ENCODE data around the gene TSPAN9. TPM values are rescaled to one million over a fixed set of nuclear protein-coding genes. Genes with fewer than 3 reads are reported as not detected.

Gene TSPAN9
- total and polyA plus RNA-seq, 2 experiments from 2014 or later, result 6.0 to 31.5 TPM

DNA sequence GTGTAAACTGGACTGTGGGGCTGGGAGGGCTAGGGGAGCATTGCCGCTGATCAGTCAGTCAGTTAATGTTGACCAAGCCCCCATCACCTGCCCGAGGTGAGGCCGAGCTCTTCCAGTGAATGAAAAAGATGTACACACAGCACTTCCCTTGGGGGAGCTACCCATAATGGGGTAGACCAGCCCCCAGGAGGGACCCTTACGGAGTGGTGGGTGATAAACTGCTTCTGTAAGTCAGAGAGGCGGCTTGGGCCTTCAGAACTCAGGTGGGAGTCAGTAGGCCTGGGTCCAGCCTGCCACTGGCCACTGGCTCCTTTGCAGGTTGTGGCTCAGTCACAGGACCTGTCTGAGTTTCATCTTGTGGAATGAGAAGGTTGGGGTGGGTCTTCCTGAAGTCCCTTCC lies 43.5 kb downstream of the TSPAN9 start:
- H3K27me3 Mint-ChIP-seq (ENCODE audit: insufficient read depth, low read depth, poor library complexity), result peaks cover 11% of the 10 kb centered on the region
- no peaks in the 10 kb centered on the region for H3K27me3 ChIP-seq (ENCODE audit: insufficient read depth)
- no peak overlapping the region for H3K4me3 ChIP-seq
- no peak overlapping the region for H3K4me3 Mint-ChIP-seq
- H3K4me1 Mint-ChIP-seq, result peaks cover 20% of the 10 kb centered on the region
- ATAC-seq, result no peak
- H3K27ac Mint-ChIP-seq, result no peak overlapping the region
- no peaks in the 10 kb centered on the region for H3K36me3 Mint-ChIP-seq (ENCODE audit: low read depth)
- H3K79me2 ChIP-seq (replicated peaks; ENCODE audit: insufficient read depth), result no peaks in the 10 kb centered on the region
- H3K36me3 ChIP-seq (ENCODE audit: insufficient read depth), result no peaks in the 10 kb centered on the region
- no peaks in the 10 kb centered on the region for H3K4me1 ChIP-seq (ENCODE audit: insufficient read depth)
- H3K9me2 ChIP-seq (ENCODE audit: insufficient read depth), result no peaks in the 10 kb centered on the region
- TF ChIP-seq ZNF331 (CRISPR knock-in tag; IDR thresholded peaks at IDR 0.05; ENCODE audit: low read depth), result no peak
- TF ChIP-seq, protein P1, sequence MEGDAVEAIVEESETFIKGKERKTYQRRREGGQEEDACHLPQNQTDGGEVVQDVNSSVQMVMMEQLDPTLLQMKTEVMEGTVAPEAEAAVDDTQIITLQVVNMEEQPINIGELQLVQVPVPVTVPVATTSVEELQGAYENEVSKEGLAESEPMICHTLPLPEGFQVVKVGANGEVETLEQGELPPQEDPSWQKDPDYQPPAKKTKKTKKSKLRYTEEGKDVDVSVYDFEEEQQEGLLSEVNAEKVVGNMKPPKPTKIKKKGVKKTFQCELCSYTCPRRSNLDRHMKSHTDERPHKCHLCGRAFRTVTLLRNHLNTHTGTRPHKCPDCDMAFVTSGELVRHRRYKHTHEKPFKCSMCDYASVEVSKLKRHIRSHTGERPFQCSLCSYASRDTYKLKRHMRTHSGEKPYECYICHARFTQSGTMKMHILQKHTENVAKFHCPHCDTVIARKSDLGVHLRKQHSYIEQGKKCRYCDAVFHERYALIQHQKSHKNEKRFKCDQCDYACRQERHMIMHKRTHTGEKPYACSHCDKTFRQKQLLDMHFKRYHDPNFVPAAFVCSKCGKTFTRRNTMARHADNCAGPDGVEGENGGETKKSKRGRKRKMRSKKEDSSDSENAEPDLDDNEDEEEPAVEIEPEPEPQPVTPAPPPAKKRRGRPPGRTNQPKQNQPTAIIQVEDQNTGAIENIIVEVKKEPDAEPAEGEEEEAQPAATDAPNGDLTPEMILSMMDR (conservative IDR thresholded peaks at IDR 0.05; ENCODE audit: low read depth in 2 of 2), result no peak
- TF ChIP-seq, protein P2, sequence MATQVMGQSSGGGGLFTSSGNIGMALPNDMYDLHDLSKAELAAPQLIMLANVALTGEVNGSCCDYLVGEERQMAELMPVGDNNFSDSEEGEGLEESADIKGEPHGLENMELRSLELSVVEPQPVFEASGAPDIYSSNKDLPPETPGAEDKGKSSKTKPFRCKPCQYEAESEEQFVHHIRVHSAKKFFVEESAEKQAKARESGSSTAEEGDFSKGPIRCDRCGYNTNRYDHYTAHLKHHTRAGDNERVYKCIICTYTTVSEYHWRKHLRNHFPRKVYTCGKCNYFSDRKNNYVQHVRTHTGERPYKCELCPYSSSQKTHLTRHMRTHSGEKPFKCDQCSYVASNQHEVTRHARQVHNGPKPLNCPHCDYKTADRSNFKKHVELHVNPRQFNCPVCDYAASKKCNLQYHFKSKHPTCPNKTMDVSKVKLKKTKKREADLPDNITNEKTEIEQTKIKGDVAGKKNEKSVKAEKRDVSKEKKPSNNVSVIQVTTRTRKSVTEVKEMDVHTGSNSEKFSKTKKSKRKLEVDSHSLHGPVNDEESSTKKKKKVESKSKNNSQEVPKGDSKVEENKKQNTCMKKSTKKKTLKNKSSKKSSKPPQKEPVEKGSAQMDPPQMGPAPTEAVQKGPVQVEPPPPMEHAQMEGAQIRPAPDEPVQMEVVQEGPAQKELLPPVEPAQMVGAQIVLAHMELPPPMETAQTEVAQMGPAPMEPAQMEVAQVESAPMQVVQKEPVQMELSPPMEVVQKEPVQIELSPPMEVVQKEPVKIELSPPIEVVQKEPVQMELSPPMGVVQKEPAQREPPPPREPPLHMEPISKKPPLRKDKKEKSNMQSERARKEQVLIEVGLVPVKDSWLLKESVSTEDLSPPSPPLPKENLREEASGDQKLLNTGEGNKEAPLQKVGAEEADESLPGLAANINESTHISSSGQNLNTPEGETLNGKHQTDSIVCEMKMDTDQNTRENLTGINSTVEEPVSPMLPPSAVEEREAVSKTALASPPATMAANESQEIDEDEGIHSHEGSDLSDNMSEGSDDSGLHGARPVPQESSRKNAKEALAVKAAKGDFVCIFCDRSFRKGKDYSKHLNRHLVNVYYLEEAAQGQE (IDR thresholded peaks at IDR 0.05; ENCODE audit: unreplicated experiment), result no peak
- TF ChIP-seq NANOG (IDR thresholded peaks at IDR 0.05; ENCODE audit: borderline replicate concordance), result no peak
- TF ChIP-seq JUNB (IDR thresholded peaks at IDR 0.05; ENCODE audit: unreplicated experiment), result no peak
- TF ChIP-seq POLR2AphosphoS5 (IDR thresholded peaks at IDR 0.05; ENCODE audit: low read depth), result no peak
- no peak for TF ChIP-seq CREB1 (CRISPR knock-in tag; IDR thresholded peaks at IDR 0.05; ENCODE audit: low read depth)
- TF ChIP-seq ZNF114 (CRISPR knock-in tag; IDR thresholded peaks at IDR 0.05), result no peak
- TF ChIP-seq EZH2phosphoT487 (IDR thresholded peaks at IDR 0.05; ENCODE audit: unreplicated experiment), result no peak
- TF ChIP-seq, protein P3, sequence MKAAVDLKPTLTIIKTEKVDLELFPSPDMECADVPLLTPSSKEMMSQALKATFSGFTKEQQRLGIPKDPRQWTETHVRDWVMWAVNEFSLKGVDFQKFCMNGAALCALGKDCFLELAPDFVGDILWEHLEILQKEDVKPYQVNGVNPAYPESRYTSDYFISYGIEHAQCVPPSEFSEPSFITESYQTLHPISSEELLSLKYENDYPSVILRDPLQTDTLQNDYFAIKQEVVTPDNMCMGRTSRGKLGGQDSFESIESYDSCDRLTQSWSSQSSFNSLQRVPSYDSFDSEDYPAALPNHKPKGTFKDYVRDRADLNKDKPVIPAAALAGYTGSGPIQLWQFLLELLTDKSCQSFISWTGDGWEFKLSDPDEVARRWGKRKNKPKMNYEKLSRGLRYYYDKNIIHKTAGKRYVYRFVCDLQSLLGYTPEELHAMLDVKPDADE (IDR thresholded peaks at IDR 0.05), result no peak
- TF ChIP-seq, protein P4, sequence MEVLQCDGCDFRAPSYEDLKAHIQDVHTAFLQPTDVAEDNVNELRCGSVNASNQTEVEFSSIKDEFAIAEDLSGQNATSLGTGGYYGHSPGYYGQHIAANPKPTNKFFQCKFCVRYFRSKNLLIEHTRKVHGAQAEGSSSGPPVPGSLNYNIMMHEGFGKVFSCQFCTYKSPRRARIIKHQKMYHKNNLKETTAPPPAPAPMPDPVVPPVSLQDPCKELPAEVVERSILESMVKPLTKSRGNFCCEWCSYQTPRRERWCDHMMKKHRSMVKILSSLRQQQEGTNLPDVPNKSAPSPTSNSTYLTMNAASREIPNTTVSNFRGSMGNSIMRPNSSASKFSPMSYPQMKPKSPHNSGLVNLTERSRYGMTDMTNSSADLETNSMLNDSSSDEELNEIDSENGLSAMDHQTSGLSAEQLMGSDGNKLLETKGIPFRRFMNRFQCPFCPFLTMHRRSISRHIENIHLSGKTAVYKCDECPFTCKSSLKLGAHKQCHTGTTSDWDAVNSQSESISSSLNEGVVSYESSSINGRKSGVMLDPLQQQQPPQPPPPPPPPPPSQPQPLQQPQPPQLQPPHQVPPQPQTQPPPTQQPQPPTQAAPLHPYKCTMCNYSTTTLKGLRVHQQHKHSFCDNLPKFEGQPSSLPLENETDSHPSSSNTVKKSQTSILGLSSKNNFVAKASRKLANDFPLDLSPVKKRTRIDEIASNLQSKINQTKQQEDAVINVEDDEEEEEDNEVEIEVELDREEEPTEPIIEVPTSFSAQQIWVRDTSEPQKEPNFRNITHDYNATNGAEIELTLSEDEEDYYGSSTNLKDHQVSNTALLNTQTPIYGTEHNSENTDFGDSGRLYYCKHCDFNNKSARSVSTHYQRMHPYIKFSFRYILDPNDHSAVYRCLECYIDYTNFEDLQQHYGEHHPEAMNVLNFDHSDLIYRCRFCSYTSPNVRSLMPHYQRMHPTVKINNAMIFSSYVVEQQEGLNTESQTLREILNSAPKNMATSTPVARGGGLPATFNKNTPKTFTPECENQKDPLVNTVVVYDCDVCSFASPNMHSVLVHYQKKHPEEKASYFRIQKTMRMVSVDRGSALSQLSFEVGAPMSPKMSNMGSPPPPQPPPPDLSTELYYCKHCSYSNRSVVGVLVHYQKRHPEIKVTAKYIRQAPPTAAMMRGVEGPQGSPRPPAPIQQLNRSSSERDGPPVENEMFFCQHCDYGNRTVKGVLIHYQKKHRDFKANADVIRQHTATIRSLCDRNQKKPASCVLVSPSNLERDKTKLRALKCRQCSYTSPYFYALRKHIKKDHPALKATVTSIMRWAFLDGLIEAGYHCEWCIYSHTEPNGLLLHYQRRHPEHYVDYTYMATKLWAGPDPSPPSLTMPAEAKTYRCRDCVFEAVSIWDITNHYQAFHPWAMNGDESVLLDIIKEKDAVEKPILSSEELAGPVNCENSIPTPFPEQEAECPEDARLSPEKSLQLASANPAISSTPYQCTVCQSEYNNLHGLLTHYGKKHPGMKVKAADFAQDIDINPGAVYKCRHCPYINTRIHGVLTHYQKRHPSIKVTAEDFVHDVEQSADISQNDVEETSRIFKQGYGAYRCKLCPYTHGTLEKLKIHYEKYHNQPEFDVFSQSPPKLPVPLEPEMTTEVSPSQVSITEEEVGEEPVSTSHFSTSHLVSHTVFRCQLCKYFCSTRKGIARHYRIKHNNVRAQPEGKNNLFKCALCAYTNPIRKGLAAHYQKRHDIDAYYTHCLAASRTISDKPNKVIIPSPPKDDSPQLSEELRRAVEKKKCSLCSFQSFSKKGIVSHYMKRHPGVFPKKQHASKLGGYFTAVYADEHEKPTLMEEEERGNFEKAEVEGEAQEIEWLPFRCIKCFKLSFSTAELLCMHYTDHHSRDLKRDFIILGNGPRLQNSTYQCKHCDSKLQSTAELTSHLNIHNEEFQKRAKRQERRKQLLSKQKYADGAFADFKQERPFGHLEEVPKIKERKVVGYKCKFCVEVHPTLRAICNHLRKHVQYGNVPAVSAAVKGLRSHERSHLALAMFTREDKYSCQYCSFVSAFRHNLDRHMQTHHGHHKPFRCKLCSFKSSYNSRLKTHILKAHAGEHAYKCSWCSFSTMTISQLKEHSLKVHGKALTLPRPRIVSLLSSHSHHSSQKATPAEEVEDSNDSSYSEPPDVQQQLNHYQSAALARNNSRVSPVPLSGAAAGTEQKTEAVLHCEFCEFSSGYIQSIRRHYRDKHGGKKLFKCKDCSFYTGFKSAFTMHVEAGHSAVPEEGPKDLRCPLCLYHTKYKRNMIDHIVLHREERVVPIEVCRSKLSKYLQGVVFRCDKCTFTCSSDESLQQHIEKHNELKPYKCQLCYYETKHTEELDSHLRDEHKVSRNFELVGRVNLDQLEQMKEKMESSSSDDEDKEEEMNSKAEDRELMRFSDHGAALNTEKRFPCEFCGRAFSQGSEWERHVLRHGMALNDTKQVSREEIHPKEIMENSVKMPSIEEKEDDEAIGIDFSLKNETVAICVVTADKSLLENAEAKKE (CRISPR knock-in tag; IDR thresholded peaks at IDR 0.05), result no peak
- TF ChIP-seq STAT1 (IDR thresholded peaks at IDR 0.05; ENCODE audit: unreplicated experiment), result no peak
- peaks cover 3% of the 10 kb centered on the region; the same call in 1 of the 2 replicates for H4K20me1 ChIP-seq (replicated peaks; ENCODE audit: insufficient read depth)
- H2AFZ ChIP-seq, result no peak overlapping the region
- H3F3A ChIP-seq (replicated peaks; ENCODE audit: low read depth), result no peaks in the 10 kb centered on the region
- no peaks in the 10 kb centered on the region for H3K9me3 Mint-ChIP-seq
- no peak for DNase-seq (ENCODE audit: low spot score)
- H3K4me2 ChIP-seq, result no peak overlapping the region
- H3K27ac ChIP-seq (ENCODE audit: low read depth), result no peak overlapping the region
